SK-N-SH (cell line): ENCODE data around the gene ZBTB24. TPM values are rescaled to one million over a fixed set of nuclear protein-coding genes. Genes with fewer than 3 reads are reported as not detected.

Source experiments
- CTCF ChIA-PET: fragments of 300-600, 350-600 bp; formaldehyde crosslinking; extraction: SDS; loops from one replicate; lab custom pipeline; 2021; lab: Yijun Ruan, JAX
- POLR2A ChIA-PET: fragments of 350-600 bp; sonication (Branson Sonifier 250); formaldehyde crosslinking; extraction: SDS; loops from one replicate; lab custom pipeline; 2020; ENCODE audit warnings: antibody characterized with exemption, inconsistent platforms; lab: Yijun Ruan, JAX
- DNase-seq: peaks from one replicate; pipeline ENCODE4 v3.0.0; 2012
- H2AFZ ChIP-seq: fragments of 200-600 bp; sonication (generic); 2 replicates; pipeline ENCODE4 v1.8.1; 2016; ENCODE audit warnings: antibody characterized with exemption, mild to moderate bottlenecking, low read depth
- H3F3A ChIP-seq: fragments of 200-600 bp; sonication (generic); replicated peaks from 2 replicates; pipeline ENCODE3; 2016; ENCODE audit warnings: antibody characterized with exemption, mild to moderate bottlenecking; ENCODE audit not compliant: insufficient read depth
- H3K27ac ChIP-seq, 2 experiments: fragments of 200-500 bp in 1 of 2; fragments of 200-600 bp in 1 of 2; sonication (Bioruptor generic) in 1 of 2; sonication (generic), shearing (Covaris generic) in 1 of 2; 2 replicates each; pipeline versions ENCODE4 v1.5.1 to v1.6.1; 2014 to 2016; ENCODE audit warnings: low read depth in 2 of 2, inconsistent platforms in 1 of 2, low read length in 1 of 2, mild to moderate bottlenecking in 1 of 2, mixed read lengths in 1 of 2
- H3K27me3 ChIP-seq: fragments of 200-600 bp; sonication (generic), shearing (Covaris generic); 2 replicates; pipeline ENCODE4 v1.6.1; 2016; ENCODE audit warnings: mixed run types; ENCODE audit not compliant: insufficient read depth
- H3K36me3 ChIP-seq, 2 experiments: fragments of 200-500 bp in 1 of 2; fragments of 200-600 bp in 1 of 2; sonication (Bioruptor generic) in 1 of 2; sonication (generic) in 1 of 2; replicated peaks in 1 of 2; 2 replicates each; pipeline versions ENCODE3 to v1.5.1; 2014 to 2016; ENCODE audit warnings: low read length in 1 of 2, mild to moderate bottlenecking in 1 of 2; ENCODE audit not compliant: insufficient read depth in 2 of 2, control insufficient read depth in 1 of 2
- H3K4me1 ChIP-seq, 2 experiments: fragments of 200-500 bp in 1 of 2; fragments of 200-600 bp in 1 of 2; sonication (Bioruptor generic) in 1 of 2; sonication (generic), shearing (Covaris generic) in 1 of 2; 2 replicates each; pipeline versions ENCODE4 v1.5.1 to v1.6.1; 2014 to 2016; ENCODE audit warnings: low read depth in 1 of 2, low read length in 1 of 2, mixed run types in 1 of 2; ENCODE audit not compliant: insufficient read depth in 2 of 2, control insufficient read depth in 1 of 2
- H3K4me2 ChIP-seq: fragments of 200-600 bp; sonication (generic), shearing (Covaris generic); 2 replicates; pipeline ENCODE4 v1.6.1; 2017; ENCODE audit warnings: mixed run types
- H3K4me3 ChIP-seq, 2 experiments: fragments of 200-500 bp in 1 of 2; fragments of 200-600 bp in 1 of 2; sonication (Bioruptor generic) in 1 of 2; sonication (generic), shearing (Covaris generic) in 1 of 2; 2 replicates each; pipeline versions ENCODE4 v1.5.1 to v1.8.1; 2014 to 2016; ENCODE audit warnings: low read depth in 2 of 2, inconsistent platforms in 1 of 2, low read length in 1 of 2, mild to moderate bottlenecking in 1 of 2, mixed read lengths in 1 of 2, moderate library complexity in 1 of 2
- H3K79me2 ChIP-seq: fragments of 200-600 bp; sonication (generic); 2 replicates; pipeline ENCODE4 v1.8.1; 2017; ENCODE audit warnings: mild to moderate bottlenecking; ENCODE audit not compliant: insufficient read depth
- H3K9ac ChIP-seq: fragments of 200-600 bp; sonication (generic); 2 replicates; pipeline ENCODE4 v1.6.1; 2017; ENCODE audit warnings: mixed run types
- H3K9me2 ChIP-seq: fragments of 200-600 bp; sonication (generic); 2 replicates; pipeline ENCODE4 v1.6.1; 2017; ENCODE audit warnings: mixed run types
- H3K9me3 ChIP-seq: fragments of 200-600 bp; sonication (generic); 2 replicates; pipeline ENCODE4 v1.6.1; 2017; ENCODE audit warnings: mixed run types, mild to moderate bottlenecking, moderate library complexity
- H4K20me1 ChIP-seq: fragments of 200-600 bp; sonication (generic); 2 replicates; pipeline ENCODE4 v1.6.1; 2017; ENCODE audit warnings: mild to moderate bottlenecking, mixed run types; ENCODE audit not compliant: insufficient read depth
- EP300 ChIP-seq, 2 experiments: IDR thresholded peaks; 2 replicates each; pipeline versions ENCODE4 v1.4.0 to v1.6.1; 2012; ENCODE audit warnings: borderline replicate concordance in 1 of 2, low read depth in 1 of 2, low read length in 1 of 2
- EZH2phosphoT487 ChIP-seq: fragments of 200-600 bp; sonication (generic); IDR thresholded peaks from 2 replicates; pipeline ENCODE4 v1.6.1; 2017; ENCODE audit warnings: low read depth, mixed run types, mild to moderate bottlenecking, antibody characterized with exemption, moderate library complexity, borderline replicate concordance
- FOSL2 ChIP-seq: IDR thresholded peaks from 2 replicates; pipeline ENCODE4 v1.4.0; 2012; ENCODE audit warnings: low read depth, mild to moderate bottlenecking, moderate library complexity, borderline replicate concordance
- FOXJ3 ChIP-seq: sonication (generic); formaldehyde crosslinking; IDR thresholded peaks from 2 replicates; pipeline ENCODE4 v1.5.1; 2020; ENCODE audit warnings: mild to moderate bottlenecking, missing genetic modification reagents
- GABPA ChIP-seq: IDR thresholded peaks from 2 replicates; pipeline ENCODE4 v1.4.0; 2012; ENCODE audit warnings: low read depth, mild to moderate bottlenecking
- GATA2 ChIP-seq: sonication (generic); formaldehyde crosslinking; IDR thresholded peaks from 2 replicates; pipeline ENCODE4 v1.5.0; 2020; ENCODE audit warnings: mild to moderate bottlenecking, missing genetic modification reagents
- MXI1 ChIP-seq: IDR thresholded peaks from 2 replicates; pipeline ENCODE4 v1.6.1; 2012; ENCODE audit warnings: mild to moderate bottlenecking, low read depth, low read length, improper control_type of control experiment
- RAD21 ChIP-seq: IDR thresholded peaks from 2 replicates; pipeline ENCODE4 v1.6.1; 2012; ENCODE audit warnings: mild to moderate bottlenecking, low read length
- RXRA ChIP-seq: IDR thresholded peaks from 2 replicates; pipeline ENCODE4 v1.4.0; 2012; ENCODE audit warnings: low read depth, mild to moderate bottlenecking, borderline replicate concordance
- TAF1 ChIP-seq: IDR thresholded peaks from 2 replicates; pipeline ENCODE4 v1.6.1; 2012; ENCODE audit warnings: low read depth, mild to moderate bottlenecking, low read length, moderate library complexity, borderline replicate concordance
- TCF12 ChIP-seq: IDR thresholded peaks from 2 replicates; pipeline ENCODE4 v1.4.0; 2012
- USF1 ChIP-seq: IDR thresholded peaks from 2 replicates; pipeline ENCODE4 v1.4.0; 2012; ENCODE audit warnings: low read depth, borderline replicate concordance
- ZBTB33 ChIP-seq: IDR thresholded peaks from 2 replicates; pipeline ENCODE4 v1.4.0; 2012; ENCODE audit warnings: low read depth, borderline replicate concordance
- WGBS: methylation state at CpG from one replicate; pipeline ENCODE4 v1.1.6; 2017; ENCODE audit warnings: low lambda C conversion rate; 5-methylcytosine and 5-hydroxymethylcytosine counted together
- polyA plus RNA-seq, 3 experiments: library from polyadenylated mRNA; depleted of rRNA; stranded (reverse); fragments of >200 nt; gene quantifications; 2 replicates each; pipeline ENCODE4 v1.2.3, GENCODE V29; 2012
- TF ChIP-seq, protein P1 (sequence below): IDR thresholded peaks from 2 replicates; pipeline ENCODE4 v1.6.1; 2012; ENCODE audit warnings: mild to moderate bottlenecking, low read depth, low read length, moderate library complexity

ZBTB24 gene
- polyA plus RNA-seq, 1 of the 3 experiments (the other 2 are of a cell fraction) = 1.7 TPM

DNA sequence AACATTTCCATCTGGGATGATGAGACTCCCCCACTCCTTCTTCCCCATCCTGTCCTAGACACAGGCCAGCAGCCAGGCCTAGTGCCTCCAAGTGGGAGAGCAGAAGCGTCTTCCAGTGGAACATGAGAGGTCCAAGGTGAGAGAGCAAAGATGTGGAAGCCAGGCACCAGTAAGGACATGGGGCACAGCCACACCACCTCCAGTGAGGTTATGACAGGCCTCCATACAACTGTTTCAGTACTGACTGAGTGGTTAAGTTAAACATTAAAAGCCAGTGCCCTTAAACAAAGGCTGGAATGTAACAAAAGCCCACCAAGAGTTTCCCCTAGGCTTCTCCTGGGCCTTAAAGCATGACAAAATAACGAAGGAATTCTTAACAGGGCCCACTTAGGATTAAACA, 5.3 kb downstream of the ZBTB24 start:
- H3F3A ChIP-seq = no peaks in the 10 kb centered on the region
- no peak overlapping the region for H3K27ac ChIP-seq
- ChIA-PET POLR2A (no interaction called here), CTCF (no interaction called here)
- H3K9me3 ChIP-seq = no peaks in the 10 kb centered on the region
- no peak for DNase-seq
- no peak overlapping the region for H3K4me3 ChIP-seq
- H3K9me2 ChIP-seq = no peaks in the 10 kb centered on the region
- H3K36me3 ChIP-seq = peaks cover 42 to 49% of the 10 kb centered on the region in 2 experiments
- no peaks in the 10 kb centered on the region for H3K27me3 ChIP-seq
- no peak overlapping the region for H3K4me2 ChIP-seq
- no peak overlapping the region for H3K9ac ChIP-seq
- TF ChIP-seq USF1 (no peak), TAF1 (no peak), EP300 (IDR thresholded peaks at IDR 0.05; ENCODE audit: borderline replicate concordance in 1 of 2, low read depth in 1 of 2, low read length in 1 of 2) (no peak)
- peaks cover 65% of the 10 kb centered on the region for H3K79me2 ChIP-seq
- 100% methylated on average over 2 of the region's 2 CpGs for WGBS
- H4K20me1 ChIP-seq = peaks cover 12% of the 10 kb centered on the region; the same call in 1 of the 2 replicates
- H2AFZ ChIP-seq = no peak overlapping the region
- H3K4me1 ChIP-seq = peaks cover 12 to 14% of the 10 kb centered on the region in 2 experiments; a peak in 3 of 4 replicates

DNA sequence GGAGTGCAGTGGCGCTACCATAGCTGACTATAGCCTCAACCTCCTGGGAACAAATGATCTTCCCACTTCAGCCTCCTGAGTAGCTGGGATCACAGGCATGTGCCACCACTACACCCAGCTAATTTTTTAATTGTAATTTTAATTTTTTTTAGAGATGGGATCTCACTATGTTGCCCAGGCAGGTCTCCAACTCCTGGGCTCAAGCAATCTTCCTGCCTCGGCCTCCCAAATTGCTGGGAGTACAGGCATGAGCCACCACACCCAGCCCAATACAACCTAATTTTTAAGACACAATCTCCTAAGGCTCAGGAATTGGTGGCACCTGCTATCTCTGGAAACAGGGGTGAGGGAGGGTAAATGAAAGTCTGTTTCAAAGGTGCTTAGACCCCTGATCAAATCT, 5.8 kb downstream of the ZBTB24 start:
- DNase-seq = no peak
- no peak overlapping the region for H3K27ac ChIP-seq
- H3F3A ChIP-seq = no peaks in the 10 kb centered on the region
- ChIA-PET POLR2A (no interaction called here), CTCF (interaction anchor here (0.6 kb wide), 1 partner anchor 105 kb away, joined by 3 read pairs; no protein-coding TSS in a partner anchor)
- no peaks in the 10 kb centered on the region for H3K27me3 ChIP-seq
- peaks cover 12 to 14% of the 10 kb centered on the region in 2 experiments; a peak in 3 of 4 replicates for H3K4me1 ChIP-seq
- no peak overlapping the region for H3K9ac ChIP-seq
- no peaks in the 10 kb centered on the region for H3K9me3 ChIP-seq
- peaks cover 47 to 49% of the 10 kb centered on the region in 2 experiments for H3K36me3 ChIP-seq
- H3K9me2 ChIP-seq = no peaks in the 10 kb centered on the region
- peaks cover 61% of the 10 kb centered on the region for H3K79me2 ChIP-seq
- peaks cover 12% of the 10 kb centered on the region; the same call in 1 of the 2 replicates for H4K20me1 ChIP-seq
- 100% methylated on average over 2 of the region's 2 CpGs for WGBS
- no peak overlapping the region for H3K4me3 ChIP-seq
- TF ChIP-seq GATA2 (CRISPR knock-in tag) = no peak
- no peak overlapping the region for H2AFZ ChIP-seq
- no peak overlapping the region for H3K4me2 ChIP-seq

DNA sequence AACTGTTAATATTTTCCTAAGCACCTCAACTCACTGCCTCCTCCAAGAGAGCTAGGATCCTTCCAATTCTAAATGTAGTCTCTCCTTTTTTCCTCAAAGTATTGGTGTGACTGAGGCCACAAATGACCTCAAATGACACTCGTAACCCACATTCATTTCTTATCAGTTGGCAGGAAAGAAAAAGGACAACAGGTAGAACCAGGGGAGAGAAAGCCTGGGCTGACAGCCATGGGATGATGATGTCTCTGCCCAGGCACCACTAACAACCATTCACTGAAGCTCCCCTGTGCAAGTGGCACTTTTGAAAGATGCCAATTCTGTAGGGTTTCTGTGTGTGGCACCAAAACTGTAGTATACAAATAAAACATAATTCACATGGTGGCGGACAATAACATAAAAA, 7.4 kb downstream of the ZBTB24 start:
- H4K20me1 ChIP-seq = peaks cover 12% of the 10 kb centered on the region; the same call in 1 of the 2 replicates
- POLR2A ChIA-PET = no interaction called here
- H3K27me3 ChIP-seq = no peaks in the 10 kb centered on the region
- no peak overlapping the region for H3K4me3 ChIP-seq
- peaks cover 45% of the 10 kb centered on the region for H3K79me2 ChIP-seq
- no peaks in the 10 kb centered on the region for H3F3A ChIP-seq
- H3K27ac ChIP-seq = no peak overlapping the region
- WGBS = 97% methylated on average over 2 of the region's 2 CpGs
- H3K4me1 ChIP-seq = peaks cover 0 to 8% of the 10 kb centered on the region in 2 experiments; a peak in 3 of 4 replicates
- no peak overlapping the region for H2AFZ ChIP-seq
- DNase-seq = no peak
- no peak overlapping the region for H3K9ac ChIP-seq
- no peaks in the 10 kb centered on the region for H3K9me2 ChIP-seq
- peaks cover 37 to 52% of the 10 kb centered on the region in 2 experiments for H3K36me3 ChIP-seq
- CTCF ChIA-PET = interaction anchor here (1.1 kb wide), 1 partner anchor 35 kb away, joined by 4 read pairs; the partner anchor contains the start of genes PPIL6 and SMPD2
- H3K9me3 ChIP-seq = no peaks in the 10 kb centered on the region
- no peak overlapping the region for H3K4me2 ChIP-seq
- TF ChIP-seq USF1 (no peak), FOSL2 (no peak), TCF12 (no peak), RXRA (no peak), MXI1 (no peak), FOXJ3 (CRISPR knock-in tag) (no peak), RAD21 (no peak), ZBTB33 (no peak), EZH2phosphoT487 (no peak), GABPA (no peak)
- TF ChIP-seq, protein P1, sequence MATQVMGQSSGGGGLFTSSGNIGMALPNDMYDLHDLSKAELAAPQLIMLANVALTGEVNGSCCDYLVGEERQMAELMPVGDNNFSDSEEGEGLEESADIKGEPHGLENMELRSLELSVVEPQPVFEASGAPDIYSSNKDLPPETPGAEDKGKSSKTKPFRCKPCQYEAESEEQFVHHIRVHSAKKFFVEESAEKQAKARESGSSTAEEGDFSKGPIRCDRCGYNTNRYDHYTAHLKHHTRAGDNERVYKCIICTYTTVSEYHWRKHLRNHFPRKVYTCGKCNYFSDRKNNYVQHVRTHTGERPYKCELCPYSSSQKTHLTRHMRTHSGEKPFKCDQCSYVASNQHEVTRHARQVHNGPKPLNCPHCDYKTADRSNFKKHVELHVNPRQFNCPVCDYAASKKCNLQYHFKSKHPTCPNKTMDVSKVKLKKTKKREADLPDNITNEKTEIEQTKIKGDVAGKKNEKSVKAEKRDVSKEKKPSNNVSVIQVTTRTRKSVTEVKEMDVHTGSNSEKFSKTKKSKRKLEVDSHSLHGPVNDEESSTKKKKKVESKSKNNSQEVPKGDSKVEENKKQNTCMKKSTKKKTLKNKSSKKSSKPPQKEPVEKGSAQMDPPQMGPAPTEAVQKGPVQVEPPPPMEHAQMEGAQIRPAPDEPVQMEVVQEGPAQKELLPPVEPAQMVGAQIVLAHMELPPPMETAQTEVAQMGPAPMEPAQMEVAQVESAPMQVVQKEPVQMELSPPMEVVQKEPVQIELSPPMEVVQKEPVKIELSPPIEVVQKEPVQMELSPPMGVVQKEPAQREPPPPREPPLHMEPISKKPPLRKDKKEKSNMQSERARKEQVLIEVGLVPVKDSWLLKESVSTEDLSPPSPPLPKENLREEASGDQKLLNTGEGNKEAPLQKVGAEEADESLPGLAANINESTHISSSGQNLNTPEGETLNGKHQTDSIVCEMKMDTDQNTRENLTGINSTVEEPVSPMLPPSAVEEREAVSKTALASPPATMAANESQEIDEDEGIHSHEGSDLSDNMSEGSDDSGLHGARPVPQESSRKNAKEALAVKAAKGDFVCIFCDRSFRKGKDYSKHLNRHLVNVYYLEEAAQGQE = no peak
